Parathyroid adenoma (tissue), 2 donors: ENCODE measurements around the gene MAG.
"Not testable (repeated sequence)": the region's sequence is repeated elsewhere in the genome, so short reads cannot be mapped to it uniquely, and the experiment has no call there.

ENCODE experiments used
- H2AFZ ChIP-seq: fragments of 300-600 bp; sonication (generic); one replicate; pipeline ENCODE4 v1.7.0; 2017; ENCODE audit warnings: antibody characterized with exemption, mild to moderate bottlenecking
- H3K27ac ChIP-seq: fragments of 300-600 bp; sonication (generic); one replicate; pipeline ENCODE4 v1.7.0; 2017
- H3K27me3 ChIP-seq: fragments of 300-600 bp; sonication (generic); one replicate; pipeline ENCODE4 v1.7.0; 2017; ENCODE audit warnings: low read length; ENCODE audit not compliant: control insufficient read depth, insufficient read depth
- H3K36me3 ChIP-seq: fragments of 300-600 bp; sonication (generic); one replicate; pipeline ENCODE4 v1.7.0; 2017; ENCODE audit warnings: low read length; ENCODE audit not compliant: control insufficient read depth, insufficient read depth
- H3K4me1 ChIP-seq: fragments of 300-600 bp; sonication (generic); one replicate; pipeline ENCODE4 v1.7.0; 2017; ENCODE audit warnings: control low read depth
- H3K4me2 ChIP-seq: fragments of 300-600 bp; sonication (generic); one replicate; pipeline ENCODE4 v1.7.0; 2017; ENCODE audit warnings: low read length
- H3K4me3 ChIP-seq: fragments of 300-600 bp; sonication (generic); one replicate; pipeline ENCODE4 v1.7.0; 2017; ENCODE audit warnings: low read depth, low read length
- H3K79me2 ChIP-seq: fragments of 300-600 bp; sonication (generic); one replicate; pipeline ENCODE4 v1.7.0; 2017; ENCODE audit warnings: control low read depth
- H3K9ac ChIP-seq: fragments of 300-600 bp; sonication (generic); one replicate; pipeline ENCODE4 v1.7.0; 2017; ENCODE audit warnings: mild to moderate bottlenecking
- H3K9me3 ChIP-seq: fragments of 300-600 bp; sonication (generic); one replicate; pipeline ENCODE4 v1.7.0; 2017; ENCODE audit warnings: low read length; ENCODE audit not compliant: control insufficient read depth
- TF ChIP-seq, protein P1 (sequence below): fragments of 300-600 bp; sonication (generic); IDR thresholded peaks from one replicate; pipeline ENCODE4 v1.7.0; 2017; ENCODE audit warnings: antibody characterized with exemption, mild to moderate bottlenecking
- donor health status: primary hyperparathyroidism.

MAG gene

GRCh38 chr19:35281303-35281702, 10.7 kb upstream of the MAG start:
- TF ChIP-seq, protein P1, sequence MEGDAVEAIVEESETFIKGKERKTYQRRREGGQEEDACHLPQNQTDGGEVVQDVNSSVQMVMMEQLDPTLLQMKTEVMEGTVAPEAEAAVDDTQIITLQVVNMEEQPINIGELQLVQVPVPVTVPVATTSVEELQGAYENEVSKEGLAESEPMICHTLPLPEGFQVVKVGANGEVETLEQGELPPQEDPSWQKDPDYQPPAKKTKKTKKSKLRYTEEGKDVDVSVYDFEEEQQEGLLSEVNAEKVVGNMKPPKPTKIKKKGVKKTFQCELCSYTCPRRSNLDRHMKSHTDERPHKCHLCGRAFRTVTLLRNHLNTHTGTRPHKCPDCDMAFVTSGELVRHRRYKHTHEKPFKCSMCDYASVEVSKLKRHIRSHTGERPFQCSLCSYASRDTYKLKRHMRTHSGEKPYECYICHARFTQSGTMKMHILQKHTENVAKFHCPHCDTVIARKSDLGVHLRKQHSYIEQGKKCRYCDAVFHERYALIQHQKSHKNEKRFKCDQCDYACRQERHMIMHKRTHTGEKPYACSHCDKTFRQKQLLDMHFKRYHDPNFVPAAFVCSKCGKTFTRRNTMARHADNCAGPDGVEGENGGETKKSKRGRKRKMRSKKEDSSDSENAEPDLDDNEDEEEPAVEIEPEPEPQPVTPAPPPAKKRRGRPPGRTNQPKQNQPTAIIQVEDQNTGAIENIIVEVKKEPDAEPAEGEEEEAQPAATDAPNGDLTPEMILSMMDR, result no peak
- Histone ChIP-seq H3K9me3 (no peaks in the 10 kb centered on the region), H2AFZ (no peak overlapping the region), H3K36me3 (no peaks in the 10 kb centered on the region), H3K79me2 (no peaks in the 10 kb centered on the region), H3K4me2 (no peak overlapping the region), H3K27me3 (no peaks in the 10 kb centered on the region), H3K4me1 (no peaks in the 10 kb centered on the region), H3K27ac (no peak overlapping the region), H3K4me3 (no peak overlapping the region), H3K9ac (no peak overlapping the region)

DNA sequence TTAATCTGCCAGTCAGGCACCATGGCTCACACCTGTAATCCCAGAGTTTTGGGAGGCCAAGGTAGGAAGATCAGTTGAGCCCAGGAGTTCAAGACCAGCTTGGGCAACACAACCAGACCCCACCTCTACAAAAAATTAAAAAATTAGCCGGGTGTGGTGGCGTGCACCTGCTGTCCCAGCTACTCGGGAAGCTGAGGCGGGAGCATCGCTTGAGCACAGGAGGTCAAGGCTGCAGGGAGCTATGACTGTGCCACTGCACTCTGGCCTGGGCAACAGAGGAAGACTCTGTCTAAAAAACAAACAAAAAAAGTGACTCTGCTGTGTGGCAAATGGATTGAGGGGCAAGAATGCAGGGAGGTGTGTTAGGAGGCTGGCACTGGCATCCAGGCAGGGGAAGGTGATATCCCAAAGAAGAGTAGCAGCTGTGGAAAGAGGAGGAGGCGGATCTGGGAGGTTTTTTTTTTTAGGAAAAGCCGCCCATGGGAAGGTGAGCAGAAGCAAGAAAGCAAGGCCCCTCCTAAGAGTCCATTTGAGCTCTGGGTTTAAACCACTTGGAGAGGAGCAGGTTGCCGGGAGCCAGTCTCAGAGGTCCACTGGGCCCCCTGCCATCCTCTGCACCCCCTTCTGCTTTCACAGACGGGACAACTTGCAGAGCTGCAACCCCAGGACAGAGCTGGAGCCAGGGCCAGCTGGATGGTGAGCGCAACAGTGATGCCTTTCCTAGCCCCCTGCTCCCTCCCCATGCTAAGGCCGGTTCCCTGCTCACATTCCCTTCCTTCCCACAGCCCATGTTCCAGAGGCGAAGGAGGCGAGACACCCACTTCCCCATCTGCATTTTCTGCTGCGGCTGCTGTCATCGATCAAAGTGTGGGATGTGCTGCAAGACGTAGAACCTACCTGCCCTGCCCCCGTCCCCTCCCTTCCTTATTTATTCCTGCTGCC, 7.5 kb upstream of the MAG start:
- Histone ChIP-seq H3K4me1 (no peaks in the 10 kb centered on the region), H3K27me3 (no peaks in the 10 kb centered on the region), H3K27ac (no peak overlapping the region), H2AFZ (no peak overlapping the region), H3K9me3 (no peaks in the 10 kb centered on the region), H3K36me3 (no peaks in the 10 kb centered on the region), H3K79me2 (no peaks in the 10 kb centered on the region), H3K4me2 (no peak overlapping the region), H3K9ac (no peak overlapping the region), H3K4me3 (no peak overlapping the region)
- TF ChIP-seq, protein P1, result no peak

DNA sequence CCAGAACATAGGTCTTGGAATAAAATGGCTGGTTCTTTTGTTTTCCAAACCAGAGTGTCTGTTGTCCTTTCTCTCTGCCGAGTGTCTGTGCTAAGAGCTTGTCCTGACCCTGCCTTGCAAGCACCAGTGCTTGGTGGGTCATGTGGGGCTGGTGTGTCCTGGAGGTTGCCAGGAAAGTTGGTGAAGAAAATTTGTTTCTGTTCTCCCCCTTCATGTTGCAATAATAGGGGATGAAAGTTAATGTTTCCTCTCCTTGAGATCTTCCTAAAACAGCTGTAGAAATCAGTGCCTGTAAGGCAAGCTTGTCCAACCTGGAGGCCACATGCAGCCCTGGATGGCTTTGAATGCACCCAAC, 6.9 kb upstream of the MAG start:
- Histone ChIP-seq H3K4me2 (no peak overlapping the region), H3K4me3 (no peak overlapping the region), H3K27me3 (no peaks in the 10 kb centered on the region), H3K36me3 (no peaks in the 10 kb centered on the region), H3K79me2 (no peaks in the 10 kb centered on the region), H3K9me3 (no peaks in the 10 kb centered on the region), H3K27ac (no peak overlapping the region), H3K4me1 (no peaks in the 10 kb centered on the region), H3K9ac (no peak overlapping the region), H2AFZ (no peak overlapping the region)
- TF ChIP-seq, protein P1, result no peak

DNA sequence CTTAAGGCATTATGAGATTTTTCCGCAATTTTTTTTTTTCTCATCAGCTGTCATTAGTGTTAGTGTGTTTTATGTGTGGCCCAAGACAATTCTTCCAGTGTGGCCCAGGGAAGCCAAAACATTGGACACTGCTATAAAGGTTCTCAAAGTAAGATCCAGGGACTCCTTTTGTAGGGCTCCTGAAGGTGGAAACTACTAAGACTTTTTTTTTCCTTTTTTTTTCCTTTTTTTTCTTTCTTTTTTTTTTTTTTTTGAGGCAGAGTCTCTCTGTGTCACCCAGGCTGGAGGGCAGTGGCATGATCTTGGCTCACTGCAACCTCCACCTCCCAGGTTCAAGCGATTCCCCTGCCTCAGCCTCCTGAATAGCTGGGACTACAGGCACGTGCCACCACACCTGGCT, 6.5 kb upstream of the MAG start:
- not testable (repeated sequence) for H2AFZ ChIP-seq, H3K4me2 ChIP-seq, H3K9ac ChIP-seq, H3K27ac ChIP-seq, H3K27me3 ChIP-seq, H3K79me2 ChIP-seq, H3K4me1 ChIP-seq, H3K36me3 ChIP-seq, H3K9me3 ChIP-seq, H3K4me3 ChIP-seq

DNA sequence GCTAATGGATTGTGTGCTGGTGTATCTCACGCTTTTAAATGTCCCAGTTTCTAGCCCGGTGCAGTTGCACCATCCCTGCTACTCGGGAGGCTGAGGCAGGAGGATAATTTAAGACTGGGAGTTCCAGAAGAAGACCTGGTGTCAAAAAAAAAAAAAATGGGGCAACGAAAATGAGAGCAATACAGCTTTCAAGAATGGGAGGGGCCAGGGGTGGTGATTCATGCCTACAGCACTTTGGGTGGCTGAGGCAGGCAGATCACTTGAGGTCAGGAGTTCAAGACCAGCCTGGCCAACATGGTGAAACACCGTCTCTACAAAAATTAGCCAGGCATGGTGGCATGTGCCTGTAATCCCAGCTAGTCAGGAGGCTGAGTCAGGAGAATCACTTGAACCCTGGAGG, 5.9 kb upstream of the MAG start:
- not testable (repeated sequence) for H3K4me2 ChIP-seq, H3K9me3 ChIP-seq, H3K27me3 ChIP-seq, H3K4me3 ChIP-seq, H3K27ac ChIP-seq, H3K9ac ChIP-seq, H3K36me3 ChIP-seq, H3K4me1 ChIP-seq, H3K79me2 ChIP-seq, H2AFZ ChIP-seq

DNA sequence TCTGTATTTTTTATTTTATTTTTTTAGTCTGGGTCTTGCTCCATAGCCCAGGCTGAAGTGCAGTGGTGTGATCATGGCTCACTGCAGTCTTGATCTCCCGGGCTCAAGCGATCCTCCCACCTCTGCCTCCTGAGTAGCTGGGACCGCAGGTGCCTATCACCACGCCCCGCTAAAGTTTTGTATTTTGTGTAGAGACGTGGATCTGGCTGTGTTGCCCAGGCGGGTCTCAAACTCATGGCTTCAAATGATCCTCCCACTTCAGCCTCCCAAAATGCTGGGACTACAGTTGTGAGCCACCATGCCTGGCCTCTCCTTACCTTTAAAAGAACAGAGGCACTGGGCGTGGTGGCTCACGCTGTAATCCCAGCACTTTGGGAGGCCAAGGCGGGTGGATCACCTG, 4.2 kb upstream of the MAG start:
- no peaks in the 10 kb centered on the region for H3K9me3 ChIP-seq
- H3K9ac ChIP-seq, result no peak overlapping the region
- TF ChIP-seq, protein P1, result no peak
- no peak overlapping the region for H3K27ac ChIP-seq
- no peak overlapping the region for H3K4me2 ChIP-seq
- H3K27me3 ChIP-seq, result no peaks in the 10 kb centered on the region
- H2AFZ ChIP-seq, result no peak overlapping the region
- H3K4me3 ChIP-seq, result no peak overlapping the region
- no peaks in the 10 kb centered on the region for H3K36me3 ChIP-seq
- H3K4me1 ChIP-seq, result peaks cover 6% of the 10 kb centered on the region
- no peaks in the 10 kb centered on the region for H3K79me2 ChIP-seq
